Measurements from ENCODE around the gene NECAP2. TPM values are rescaled to one million over a fixed set of nuclear protein-coding genes. Genes with fewer than 3 reads are reported as not detected.

The NECAP2 gene
- total and polyA plus RNA-seq, 9 donors: 36.2 to 60.4 (median 51.9) TPM

GRCh38 chr1:16445052-16445451, 4.5 kb downstream of the NECAP2 start:
- no peak for DNase-seq
- Histone ChIP-seq H3K36me3 (no peaks in the 10 kb centered on the region), H3K4me1 (ENCODE audit: insufficient read depth) (peaks cover 2% of the 10 kb centered on the region), H3K9me3 (no peaks in the 10 kb centered on the region), H3K4me3 (no peak overlapping the region), H3K27ac (no peak overlapping the region), H3K27me3 (no peaks in the 10 kb centered on the region)
- TF ChIP-seq CTCF (IDR thresholded peaks at IDR 0.05) (no peak), POLR2A (IDR thresholded peaks at IDR 0.05) (no peak), EP300 (IDR thresholded peaks at IDR 0.05) (no peak)
- intact Hi-C loops (cut with DNase I): loop anchor here in 1 of 4 donors (10.0 kb wide), 1 partner anchor 50 kb away; no protein-coding TSS in a partner anchor
- 72 to 81% (median 79%) methylated on average over 4 of the region's 4 CpGs for WGBS, 3 donors

- peaks cover 2% of the 10 kb centered on the region for H3K4me1 ChIP-seq (ENCODE audit: insufficient read depth)
- no peak overlapping the region for H3K4me3 ChIP-seq
- no peaks in the 10 kb centered on the region for H3K9me3 ChIP-seq
- no peak for TF ChIP-seq EP300 (IDR thresholded peaks at IDR 0.05)
- intact Hi-C loops (cut with DNase I): loop anchor here in 1 of 4 donors (10.0 kb wide), 1 partner anchor 49 kb away; no protein-coding TSS in a partner anchor
- no peaks in the 10 kb centered on the region for H3K27me3 ChIP-seq
- no peaks in the 10 kb centered on the region for H3K36me3 ChIP-seq
- H3K27ac ChIP-seq: no peak overlapping the region
- DNase-seq: no peak
- WGBS, 3 donors: 85 to 91% (median 87%) methylated on average over 10 of the region's 10 CpGs
Observed at GRCh38 chr1:16446116-16446515, 5.6 kb downstream of the NECAP2 start.

GRCh38 chr1:16447641-16448040, 7.1 kb downstream of the NECAP2 start:
- Histone ChIP-seq H3K36me3 (no peaks in the 10 kb centered on the region), H3K4me1 (ENCODE audit: insufficient read depth) (no peaks in the 10 kb centered on the region), H3K27ac (no peak overlapping the region), H3K4me3 (no peak overlapping the region), H3K9me3 (no peaks in the 10 kb centered on the region), H3K27me3 (no peaks in the 10 kb centered on the region)
- no peak for TF ChIP-seq EP300 (IDR thresholded peaks at IDR 0.05)
- TF ChIP-seq POLR2A (IDR thresholded peaks at IDR 0.05): no peak
- TF ChIP-seq CTCF (IDR thresholded peaks at IDR 0.05): no peak
- intact Hi-C loops (cut with DNase I): loop anchor here in 1 of 4 donors (10.0 kb wide), 1 partner anchor 47 kb away; no protein-coding TSS in a partner anchor
- 92 to 96% (median 95%) methylated on average over 9 of the region's 9 CpGs for WGBS, 3 donors
- peak in 1 of 5 donors; percentile 25 for DNase-seq

DNA sequence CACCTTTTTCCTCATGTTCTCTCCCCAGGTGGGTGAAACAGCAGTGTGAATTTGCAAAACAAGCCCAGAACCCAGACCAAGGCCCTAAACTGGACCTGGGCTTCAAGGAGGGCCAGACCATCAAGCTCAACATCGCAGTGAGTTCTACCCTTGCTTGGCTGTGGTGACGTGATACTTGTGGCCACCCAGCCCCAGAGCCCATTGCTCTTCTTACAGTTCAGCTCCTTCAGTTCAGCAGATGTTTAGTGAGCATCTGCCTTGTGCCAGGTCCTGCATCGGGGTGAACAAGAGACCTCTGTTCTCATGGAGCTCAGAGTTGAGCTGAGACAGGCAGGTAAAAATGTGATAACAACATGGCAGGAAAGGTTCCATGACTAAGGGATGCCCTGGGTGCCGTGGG, 8.5 kb downstream of the NECAP2 start:
- Histone ChIP-seq H3K27me3 (no peaks in the 10 kb centered on the region), H3K9me3 (no peaks in the 10 kb centered on the region), H3K4me1 (ENCODE audit: insufficient read depth) (no peaks in the 10 kb centered on the region), H3K4me3 (no peak overlapping the region), H3K36me3 (no peaks in the 10 kb centered on the region), H3K27ac (no peak overlapping the region)
- no peak for TF ChIP-seq POLR2A (IDR thresholded peaks at IDR 0.05)
- intact Hi-C loops (cut with DNase I): loop anchor here in 1 of 4 donors (10.0 kb wide), 1 partner anchor 46 kb away; no protein-coding TSS in a partner anchor
- DNase-seq: no peak
- WGBS, 3 donors: 94 to 96% (median 94%) methylated on average over 4 of the region's 4 CpGs

DNA sequence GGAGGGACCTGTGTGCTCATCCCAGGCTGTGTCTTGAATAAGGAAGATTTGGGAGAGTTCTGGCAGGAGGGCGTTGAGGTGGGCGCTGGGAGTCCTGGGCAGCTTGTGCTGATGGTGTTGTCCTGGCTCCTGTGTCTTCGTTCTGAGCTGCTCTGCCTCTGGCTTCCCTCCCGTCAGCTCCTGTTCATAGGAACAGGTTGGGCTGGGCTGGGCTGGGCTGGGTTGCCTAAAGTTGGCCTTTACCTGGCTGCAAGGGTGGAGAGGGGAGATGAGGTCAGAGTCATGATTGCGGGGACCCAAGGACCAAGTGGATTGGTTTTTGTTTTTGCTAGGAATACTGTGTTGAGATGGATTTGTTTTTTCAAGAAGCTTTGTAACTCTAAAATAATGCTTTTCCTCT, 9.1 kb downstream of the NECAP2 start:
- WGBS, 3 donors: 85 to 88% (median 86%) methylated on average over 5 of the region's 5 CpGs
- H3K36me3 ChIP-seq: no peaks in the 10 kb centered on the region
- peak in 1 of 5 donors; percentile 11 for DNase-seq
- no peaks in the 10 kb centered on the region for H3K9me3 ChIP-seq
- no peaks in the 10 kb centered on the region for H3K27me3 ChIP-seq
- TF ChIP-seq EP300 (IDR thresholded peaks at IDR 0.05): no peak
- no peak for TF ChIP-seq CTCF (IDR thresholded peaks at IDR 0.05)
- TF ChIP-seq POLR2A (IDR thresholded peaks at IDR 0.05): no peak
- intact Hi-C loops (cut with DNase I): loop anchor here in 1 of 4 donors (10.0 kb wide), 1 partner anchor 45 kb away; no protein-coding TSS in a partner anchor
- H3K27ac ChIP-seq: no peak overlapping the region
- H3K4me1 ChIP-seq (ENCODE audit: insufficient read depth): no peaks in the 10 kb centered on the region
- no peak overlapping the region for H3K4me3 ChIP-seq

Measured in ovary (tissue), 9 donors.